GM23338 (cell line): Measurements from ENCODE around the gene GNGT1. TPM values are rescaled to one million over a fixed set of nuclear protein-coding genes. Genes with fewer than 3 reads are reported as not detected.

Source experiments
- ATAC-seq: fragments of 200-7000 bp; cut with Tn5 transposase; 3 replicates; pipeline ENCODE4 v1.9.1; 2020
- DNase-seq: peaks from one replicate; pipeline ENCODE4 v3.0.0-alpha.2; 2015; ENCODE audit warnings: low spot score
- H2AFZ ChIP-seq: fragments of 200-600 bp; sonication (generic); 2 replicates; pipeline ENCODE4 v1.8.0; 2016; ENCODE audit warnings: antibody characterized with exemption, mild to moderate bottlenecking, moderate library complexity
- H3F3A ChIP-seq: fragments of 200-600 bp; sonication (generic); replicated peaks from 2 replicates; pipeline ENCODE4 v1.8.0; 2017; ENCODE audit warnings: antibody characterized with exemption, mixed run types, low read depth
- H3K27ac ChIP-seq: fragments of 200-600 bp; sonication (generic); 2 replicates; pipeline ENCODE4 v1.6.1; 2016; ENCODE audit warnings: low read depth
- H3K27me3 ChIP-seq: fragments of 200-600 bp; sonication (generic); 2 replicates; pipeline ENCODE4 v1.8.0; 2016; ENCODE audit warnings: mild to moderate bottlenecking, mixed run types, moderate library complexity; ENCODE audit not compliant: insufficient read depth
- H3K36me3 ChIP-seq: fragments of 200-600 bp; sonication (generic); 2 replicates; pipeline ENCODE4 v1.8.0; 2016; ENCODE audit warnings: mild to moderate bottlenecking; ENCODE audit not compliant: insufficient read depth
- H3K4me1 ChIP-seq: fragments of 200-600 bp; sonication (generic); 2 replicates; pipeline ENCODE4 v1.8.0; 2016; ENCODE audit warnings: mild to moderate bottlenecking, moderate library complexity; ENCODE audit not compliant: insufficient read depth
- H3K4me2 ChIP-seq: fragments of 200-600 bp; sonication (generic); 2 replicates; pipeline ENCODE4 v1.7.1; 2017; ENCODE audit warnings: mixed run types
- H3K4me3 ChIP-seq: fragments of 200-600 bp; sonication (generic); 2 replicates; pipeline ENCODE4 v1.6.1; 2016; ENCODE audit warnings: mixed run types
- H3K79me2 ChIP-seq: fragments of 200-600 bp; sonication (generic); replicated peaks from 2 replicates; pipeline ENCODE4 v1.8.0; 2017; ENCODE audit warnings: mild to moderate bottlenecking; ENCODE audit not compliant: insufficient read depth
- H3K9me2 ChIP-seq: fragments of 200-600 bp; sonication (generic); 2 replicates; pipeline ENCODE4 v1.8.0; 2017; ENCODE audit not compliant: insufficient read depth
- H4K20me1 ChIP-seq: fragments of 200-600 bp; sonication (generic); replicated peaks from 2 replicates; pipeline ENCODE4 v1.8.0; 2017; ENCODE audit warnings: mild to moderate bottlenecking; ENCODE audit not compliant: insufficient read depth
- H3K27ac Mint-ChIP-seq: 2 replicates; pipeline ENCODE4 v1.8.0; 2020; ENCODE audit warnings: inconsistent platforms, mild to moderate bottlenecking, moderate library complexity, mixed read lengths
- H3K27me3 Mint-ChIP-seq: 3 replicates; pipeline ENCODE4 v1.8.0; 2022; ENCODE audit warnings: low read depth, mild to moderate bottlenecking, moderate library complexity, mixed read lengths, inconsistent platforms; ENCODE audit not compliant: insufficient read depth, poor library complexity
- H3K36me3 Mint-ChIP-seq: 3 replicates; pipeline ENCODE4 v1.8.0; 2021; ENCODE audit warnings: low read depth, mild to moderate bottlenecking, inconsistent platforms, moderate library complexity, mixed read lengths
- H3K4me1 Mint-ChIP-seq: 3 replicates; pipeline ENCODE4 v1.8.0; 2020; ENCODE audit warnings: mild to moderate bottlenecking, inconsistent platforms, mixed read lengths
- H3K4me3 Mint-ChIP-seq: 3 replicates; pipeline ENCODE4 v1.8.0; 2021; ENCODE audit warnings: moderate library complexity, mild to moderate bottlenecking, inconsistent platforms, mixed read lengths
- H3K9me3 Mint-ChIP-seq: 3 replicates; pipeline ENCODE4 v1.8.0; 2020; ENCODE audit warnings: moderate library complexity, mild to moderate bottlenecking, inconsistent platforms, mixed read lengths
- CREB1 ChIP-seq: fragments of 250-450 bp; sonication (Bioruptor Pico); IDR thresholded peaks from 2 replicates; pipeline ENCODE4 v1.5.0; 2020; ENCODE audit warnings: low read depth, mild to moderate bottlenecking, moderate library complexity
- CTCF ChIP-seq, 2 experiments: fragments of 200-600 bp in 1 of 2; sonication (generic) in 1 of 2; conservative IDR thresholded peaks; 2 replicates each; pipeline versions ENCODE4 v1.5.1 to v1.6.1; 2016 to 2017; ENCODE audit warnings: antibody characterized with exemption in 2 of 2, low read depth in 2 of 2, mild to moderate bottlenecking in 2 of 2, moderate library complexity in 1 of 2
- EZH2 ChIP-seq: fragments of 200-600 bp; sonication (generic); IDR thresholded peaks from one replicate; pipeline ENCODE4 v1.8.0; 2017; ENCODE audit warnings: antibody characterized with exemption, mild to moderate bottlenecking, low read depth; ENCODE audit not compliant: unreplicated experiment
- EZH2phosphoT487 ChIP-seq: fragments of 200-600 bp; sonication (generic); IDR thresholded peaks from one replicate; pipeline ENCODE4 v1.8.1; 2018; ENCODE audit warnings: antibody characterized with exemption; ENCODE audit not compliant: unreplicated experiment
- JUNB ChIP-seq: IDR thresholded peaks from one replicate; pipeline ENCODE4 v1.6.1; 2016; ENCODE audit warnings: antibody characterized with exemption; ENCODE audit not compliant: unreplicated experiment
- NANOG ChIP-seq: IDR thresholded peaks from 2 replicates; pipeline ENCODE4 v1.6.1; 2016; ENCODE audit warnings: antibody characterized with exemption, borderline replicate concordance
- STAT1 ChIP-seq: IDR thresholded peaks from one replicate; pipeline ENCODE4 v1.6.1; 2016; ENCODE audit warnings: antibody characterized with exemption; ENCODE audit not compliant: unreplicated experiment
- ZNF114 ChIP-seq: fragments of 250-450 bp; sonication (Bioruptor Pico); IDR thresholded peaks from 2 replicates; pipeline ENCODE4 v1.5.0; 2020; ENCODE audit warnings: mild to moderate bottlenecking, moderate library complexity
- ZNF331 ChIP-seq: fragments of 250-450 bp; sonication (Bioruptor Pico); IDR thresholded peaks from 2 replicates; pipeline ENCODE4 v1.5.0; 2020; ENCODE audit warnings: low read depth, mild to moderate bottlenecking, moderate library complexity
- ZNF462 ChIP-seq: fragments of 250-450 bp; sonication (Bioruptor Pico); IDR thresholded peaks from 2 replicates; pipeline ENCODE4 v1.5.0; 2020; ENCODE audit warnings: mild to moderate bottlenecking, moderate library complexity
- polyA plus RNA-seq: library from polyadenylated mRNA; unstranded; fragments of >200 nt; fragmentation: Nextera tagmentation; extraction: Ambion mirVana; gene quantifications from 2 replicates; pipeline ENCODE4 v1.2.1, GENCODE V29; 2016
- total RNA-seq: library from RNA; depleted of rRNA; stranded (reverse); fragments of >200 nt; shearing (Covaris generic); gene quantifications from 2 replicates; pipeline ENCODE4 v1.2.3, GENCODE V29; 2014
- TF ChIP-seq, protein P1 (sequence below): IDR thresholded peaks from one replicate; pipeline ENCODE4 v1.6.1; 2018; ENCODE audit warnings: antibody characterized with exemption; ENCODE audit not compliant: unreplicated experiment

The GNGT1 gene
- total and polyA plus RNA-seq, 2 experiments from 2014 or later: 1.6 TPM; not detected in 1

DNA sequence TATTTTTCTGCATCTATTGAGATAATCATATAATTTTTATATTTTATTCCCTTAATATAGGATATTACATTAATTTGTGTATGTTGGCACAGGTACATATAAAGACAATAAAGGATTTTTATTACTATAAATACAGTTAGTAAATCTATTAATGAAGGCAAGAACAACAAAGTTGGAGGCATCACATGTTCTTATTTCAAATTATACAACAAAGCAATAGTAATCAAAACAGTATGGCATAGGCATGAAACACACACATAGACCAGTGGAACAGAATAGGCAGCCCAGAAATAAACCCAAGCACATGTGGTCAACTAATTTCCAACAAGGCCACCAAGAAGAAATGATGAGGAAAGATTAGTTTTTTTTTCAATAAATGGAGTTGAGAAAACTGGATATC is 27.0 kb upstream of the GNGT1 start (continued):
- TF ChIP-seq NANOG (no peak), JUNB (no peak), ZNF114 (CRISPR knock-in tag) (no peak), CTCF (conservative IDR thresholded peaks at IDR 0.05; ENCODE audit: low read depth in 2 of 2) (no peak), EZH2 (no peak), STAT1 (no peak), CREB1 (CRISPR knock-in tag) (no peak)
- TF ChIP-seq, protein P1, sequence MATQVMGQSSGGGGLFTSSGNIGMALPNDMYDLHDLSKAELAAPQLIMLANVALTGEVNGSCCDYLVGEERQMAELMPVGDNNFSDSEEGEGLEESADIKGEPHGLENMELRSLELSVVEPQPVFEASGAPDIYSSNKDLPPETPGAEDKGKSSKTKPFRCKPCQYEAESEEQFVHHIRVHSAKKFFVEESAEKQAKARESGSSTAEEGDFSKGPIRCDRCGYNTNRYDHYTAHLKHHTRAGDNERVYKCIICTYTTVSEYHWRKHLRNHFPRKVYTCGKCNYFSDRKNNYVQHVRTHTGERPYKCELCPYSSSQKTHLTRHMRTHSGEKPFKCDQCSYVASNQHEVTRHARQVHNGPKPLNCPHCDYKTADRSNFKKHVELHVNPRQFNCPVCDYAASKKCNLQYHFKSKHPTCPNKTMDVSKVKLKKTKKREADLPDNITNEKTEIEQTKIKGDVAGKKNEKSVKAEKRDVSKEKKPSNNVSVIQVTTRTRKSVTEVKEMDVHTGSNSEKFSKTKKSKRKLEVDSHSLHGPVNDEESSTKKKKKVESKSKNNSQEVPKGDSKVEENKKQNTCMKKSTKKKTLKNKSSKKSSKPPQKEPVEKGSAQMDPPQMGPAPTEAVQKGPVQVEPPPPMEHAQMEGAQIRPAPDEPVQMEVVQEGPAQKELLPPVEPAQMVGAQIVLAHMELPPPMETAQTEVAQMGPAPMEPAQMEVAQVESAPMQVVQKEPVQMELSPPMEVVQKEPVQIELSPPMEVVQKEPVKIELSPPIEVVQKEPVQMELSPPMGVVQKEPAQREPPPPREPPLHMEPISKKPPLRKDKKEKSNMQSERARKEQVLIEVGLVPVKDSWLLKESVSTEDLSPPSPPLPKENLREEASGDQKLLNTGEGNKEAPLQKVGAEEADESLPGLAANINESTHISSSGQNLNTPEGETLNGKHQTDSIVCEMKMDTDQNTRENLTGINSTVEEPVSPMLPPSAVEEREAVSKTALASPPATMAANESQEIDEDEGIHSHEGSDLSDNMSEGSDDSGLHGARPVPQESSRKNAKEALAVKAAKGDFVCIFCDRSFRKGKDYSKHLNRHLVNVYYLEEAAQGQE: no peak

GRCh38 chr7:93882468-93882867 is 23.9 kb upstream of the GNGT1 start:
- H3K27me3 Mint-ChIP-seq: no peaks in the 10 kb centered on the region
- Histone ChIP-seq H3K36me3 (no peaks in the 10 kb centered on the region; the same call in 1 of the 2 replicates), H3K9me2 (no peaks in the 10 kb centered on the region), H3K4me3 (no peak overlapping the region), H3K79me2 (no peaks in the 10 kb centered on the region), H3K4me2 (no peak overlapping the region), H2AFZ (no peak overlapping the region), H3K4me1 (no peaks in the 10 kb centered on the region), H3K27ac (no peak overlapping the region), H3F3A (no peaks in the 10 kb centered on the region), H3K27me3 (no peaks in the 10 kb centered on the region), H4K20me1 (no peaks in the 10 kb centered on the region)
- no peaks in the 10 kb centered on the region for H3K4me1 Mint-ChIP-seq
- peaks cover 6% of the 10 kb centered on the region; the same call in 1 of the 3 replicates for H3K36me3 Mint-ChIP-seq
- H3K9me3 Mint-ChIP-seq: peaks cover 12% of the 10 kb centered on the region; the same call in 1 of the 3 replicates
- DNase-seq (no peak), ATAC-seq (no peak)
- no peak overlapping the region for H3K27ac Mint-ChIP-seq
- H3K4me3 Mint-ChIP-seq: no peak overlapping the region
- TF ChIP-seq CTCF (conservative IDR thresholded peaks at IDR 0.05; ENCODE audit: low read depth in 2 of 2): no peak
- TF ChIP-seq EZH2phosphoT487: no peak
- no peak for TF ChIP-seq ZNF331
- no peak for TF ChIP-seq STAT1
- no peak for TF ChIP-seq ZNF462
- no peak for TF ChIP-seq NANOG
- no peak for TF ChIP-seq CREB1 (CRISPR knock-in tag)
- no peak for TF ChIP-seq ZNF114 (CRISPR knock-in tag)
